Endothelial cell of umbilical vein (primary cell): ENCODE data around the gene MIER2. TPM values are rescaled to one million over a fixed set of nuclear protein-coding genes. Genes with fewer than 3 reads are reported as not detected.

Source experiments
- BruUV-seq: library from RNA; stranded (reverse); fragments of 400-500 nt; replicated peaks from 2 replicates; lab custom pipeline; 2021; lab: Mats Ljungman, UMichigan
- CTCF ChIA-PET: fragments of 300-600, 350-600 bp; sonication (Branson Sonifier 250); formaldehyde crosslinking; loops from one replicate; lab custom pipeline; 2021; ENCODE audit warnings: antibody characterized with exemption, inconsistent platforms; lab: Charles Lee
- POLR2A ChIA-PET: fragments of 300-600, 350-600 bp; sonication (Branson Sonifier 250); formaldehyde crosslinking; loops from one replicate; lab custom pipeline; 2021; ENCODE audit warnings: antibody characterized with exemption, inconsistent platforms; lab: Charles Lee
- DNase-seq: peaks from one replicate; pipeline ENCODE4 v3.0.0-alpha.2; 2011; ENCODE audit warnings: low read depth, low spot score
- FAIRE-seq: peaks from 2 replicates; lab custom pipeline; 2011; peaks lifted over from hg19 to GRCh38; lab: Jason Lieb, UNC
- H2AFZ ChIP-seq: 2 replicates; pipeline ENCODE4 v1.6.0; 2012; ENCODE audit warnings: low read depth, low read length, control low read depth, inconsistent platforms
- H3K27ac ChIP-seq: 2 replicates; pipeline ENCODE4 v1.5.1; 2011; ENCODE audit warnings: low read depth, mild to moderate bottlenecking, control low read depth, low read length, moderate library complexity; ENCODE audit not compliant: insufficient read depth
- H3K27me3 ChIP-seq, 2 experiments: 2 replicates each; pipeline versions ENCODE4 v1.6.0 to v1.6.1; 2011; ENCODE audit warnings: low read length in 2 of 2, mixed read lengths in 1 of 2; ENCODE audit not compliant: control insufficient read depth in 2 of 2, insufficient read depth in 2 of 2
- H3K36me3 ChIP-seq, 2 experiments: 2 replicates in 1 of 2; 3 replicates in 1 of 2; pipeline ENCODE4 v1.5.1; 2011; ENCODE audit warnings: low read length in 2 of 2, mild to moderate bottlenecking in 1 of 2, moderate library complexity in 1 of 2; ENCODE audit not compliant: control insufficient read depth in 2 of 2, insufficient read depth in 2 of 2; ENCODE audit errors: extremely low read depth in 1 of 2
- H3K4me1 ChIP-seq: 3 replicates; pipeline ENCODE4 v1.5.1; 2011; ENCODE audit warnings: mild to moderate bottlenecking, low read length; ENCODE audit not compliant: control insufficient read depth, insufficient read depth; ENCODE audit errors: extremely low read depth
- H3K4me2 ChIP-seq: 2 replicates; pipeline ENCODE4 v1.6.1; 2011; ENCODE audit warnings: low read length, control low read depth, mixed read lengths; ENCODE audit not compliant: insufficient read depth
- H3K4me3 ChIP-seq, 3 experiments: fragments of 200-600 bp in 1 of 3; sonication (generic), shearing (Covaris generic) in 1 of 3; replicated peaks in 1 of 3; 2 replicates each; pipeline ENCODE4 v1.5.1; 2011 to 2016; ENCODE audit warnings: control low read depth in 3 of 3, low read length in 3 of 3, mild to moderate bottlenecking in 2 of 3, inconsistent platforms in 1 of 3, low read depth in 1 of 3, moderate library complexity in 1 of 3; ENCODE audit not compliant: insufficient read depth in 1 of 3
- H3K79me2 ChIP-seq: 2 replicates; pipeline ENCODE4 v1.6.0; 2012; ENCODE audit warnings: low read length, inconsistent platforms; ENCODE audit not compliant: control insufficient read depth, insufficient read depth
- H3K9ac ChIP-seq: replicated peaks from 2 replicates; pipeline ENCODE3; 2011; ENCODE audit warnings: low read length, control low read depth; ENCODE audit not compliant: insufficient read depth; ENCODE audit errors: extremely low read depth
- H3K9me1 ChIP-seq: replicated peaks from 3 replicates; pipeline ENCODE4 v1.6.0; 2011; ENCODE audit warnings: mild to moderate bottlenecking, low read length; ENCODE audit not compliant: control insufficient read depth, insufficient read depth; ENCODE audit errors: extremely low read depth
- H3K9me3 ChIP-seq: replicated peaks from 2 replicates; pipeline ENCODE4 v1.5.1; 2012; ENCODE audit warnings: low read length, inconsistent platforms; ENCODE audit not compliant: control insufficient read depth, insufficient read depth
- H4K20me1 ChIP-seq: replicated peaks from 2 replicates; pipeline ENCODE3; 2011; ENCODE audit warnings: mild to moderate bottlenecking, low read length; ENCODE audit not compliant: control insufficient read depth, insufficient read depth; ENCODE audit errors: extremely low read depth
- EZH2 ChIP-seq: IDR thresholded peaks from 2 replicates; pipeline ENCODE4 v1.6.1; 2012; ENCODE audit warnings: borderline replicate concordance, low read depth, mild to moderate bottlenecking, moderate library complexity, low read length, inconsistent platforms; ENCODE audit not compliant: severe bottlenecking
- FOS ChIP-seq: IDR thresholded peaks from 2 replicates; pipeline ENCODE4 v1.6.1; 2011; ENCODE audit warnings: mild to moderate bottlenecking, low read length, moderate library complexity, borderline replicate concordance; ENCODE audit not compliant: insufficient read depth
- GATA2 ChIP-seq: IDR thresholded peaks from 2 replicates; pipeline ENCODE4 v1.7.0; 2011; ENCODE audit warnings: low read depth, mild to moderate bottlenecking, moderate library complexity, mixed read lengths, low read length; ENCODE audit not compliant: insufficient read length, insufficient read depth
- JUN ChIP-seq: IDR thresholded peaks from 2 replicates; pipeline ENCODE4 v1.6.1; 2011; ENCODE audit warnings: borderline replicate concordance, low read depth; ENCODE audit not compliant: insufficient read length, insufficient read depth
- MYC ChIP-seq: IDR thresholded peaks from one replicate; pipeline ENCODE4 v1.6.1; 2011; ENCODE audit warnings: mild to moderate bottlenecking, low read depth, low read length
- POLR2A ChIP-seq: IDR thresholded peaks from 2 replicates; pipeline ENCODE4 v1.6.1; 2012; ENCODE audit warnings: low read depth, mild to moderate bottlenecking, control low read depth, low read length
- POLR2AphosphoS5 ChIP-seq: IDR thresholded peaks from 2 replicates; pipeline ENCODE4 v1.6.1; 2012; ENCODE audit warnings: low read depth, mild to moderate bottlenecking, control low read depth, low read length, moderate library complexity; ENCODE audit not compliant: insufficient read depth
- dilution Hi-C: fragments of 300-500 bp; cut with MboI; formaldehyde crosslinking; loops from one replicate; pipeline ENCODE4 v1.15.0; 2019; ENCODE audit warnings: low sequenced_read_pairs; ENCODE audit not compliant: extremely low pct_ligation_motif_present
- intact Hi-C: fragments of 100-400 bp; cut with micrococcal nuclease; formaldehyde crosslinking; loops from one replicate; pipeline ENCODE4 v1.10.0; 2022
- polyA plus RNA-seq, 4 experiments: library from polyadenylated mRNA; depleted of rRNA in 3 of 4; stranded (reverse) in 3 of 4; unstranded in 1 of 4; fragments of >200 nt; gene quantifications; 2 replicates each; pipeline versions ENCODE4 v1.2.1 to v1.2.3, GENCODE V29; 2011 to 2012; ENCODE audit warnings: missing spikeins in 1 of 4
- total RNA-seq: library from RNA; stranded (reverse); gene quantifications from 2 replicates; pipeline ENCODE4 v1.2.3, GENCODE V29; 2021
- TF ChIP-seq, protein P1 (sequence below), 2 donors: IDR thresholded peaks; 1 replicate in 1 of 2; 2 replicates in 1 of 2; pipeline ENCODE4 v1.5.1; 2011; ENCODE audit warnings: low read length in 2 of 2, mild to moderate bottlenecking in 2 of 2, moderate library complexity in 2 of 2, control low read depth in 1 of 2, inconsistent platforms in 1 of 2, low read depth in 1 of 2; ENCODE audit not compliant: insufficient read depth in 1 of 2; ENCODE audit errors: extremely low read depth in 1 of 2
- TF ChIP-seq, protein P2 (sequence below): IDR thresholded peaks from 2 replicates; pipeline ENCODE4 v1.6.1; 2011; ENCODE audit not compliant: insufficient read depth, insufficient read length

The MIER2 gene
- total and polyA plus RNA-seq, 2 donors (not counting 3 experiments of a cell fraction or from before 2014, with no cell fraction given) = 20.3 to 44.9 TPM

DNA sequence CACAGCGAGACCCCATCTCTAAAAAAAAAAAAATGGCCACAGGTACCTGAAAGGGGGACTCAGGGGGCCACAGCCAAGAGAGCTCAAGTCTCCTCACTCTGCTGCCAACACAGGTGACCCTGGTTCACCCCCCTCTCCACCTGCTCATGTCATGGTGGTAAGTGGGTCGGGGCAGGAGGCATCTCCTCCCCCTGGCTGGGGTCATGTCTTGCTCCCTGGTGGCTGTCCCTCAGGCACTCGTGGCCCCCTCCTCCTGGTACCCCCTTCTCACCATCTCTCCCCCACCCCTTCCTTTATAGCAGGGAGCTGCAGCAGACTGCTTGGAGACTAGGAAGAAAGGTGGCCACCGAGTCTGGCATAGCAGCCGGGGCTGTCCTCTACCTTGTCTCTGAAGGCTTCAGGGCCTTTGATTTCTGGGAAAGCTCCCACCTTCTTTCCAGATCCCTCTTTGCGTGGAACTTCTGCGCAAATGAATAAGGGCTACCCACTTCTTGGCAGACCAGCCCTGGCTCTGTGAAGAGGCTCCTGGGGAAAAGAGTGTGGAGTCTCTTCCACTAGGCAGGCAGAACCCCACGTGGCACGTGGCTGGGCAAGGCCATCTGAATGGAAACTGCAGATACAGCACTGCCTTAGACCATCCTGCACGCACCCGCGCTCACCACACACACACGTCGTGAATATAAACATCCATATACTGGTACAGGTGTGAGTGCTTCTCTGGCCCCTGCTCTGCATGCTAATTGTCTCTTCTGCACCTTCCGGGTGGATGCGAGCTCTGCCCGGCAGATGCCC, 20.1 kb upstream of the MIER2 start:
- dilution Hi-C loops (no loop called here), intact Hi-C loops (no loop called here)
- H3K4me3 ChIP-seq = no peak overlapping the region
- FAIRE-seq = no peak
- TF ChIP-seq GATA2 = no peak
- TF ChIP-seq JUN = no peak
- TF ChIP-seq, protein P1, sequence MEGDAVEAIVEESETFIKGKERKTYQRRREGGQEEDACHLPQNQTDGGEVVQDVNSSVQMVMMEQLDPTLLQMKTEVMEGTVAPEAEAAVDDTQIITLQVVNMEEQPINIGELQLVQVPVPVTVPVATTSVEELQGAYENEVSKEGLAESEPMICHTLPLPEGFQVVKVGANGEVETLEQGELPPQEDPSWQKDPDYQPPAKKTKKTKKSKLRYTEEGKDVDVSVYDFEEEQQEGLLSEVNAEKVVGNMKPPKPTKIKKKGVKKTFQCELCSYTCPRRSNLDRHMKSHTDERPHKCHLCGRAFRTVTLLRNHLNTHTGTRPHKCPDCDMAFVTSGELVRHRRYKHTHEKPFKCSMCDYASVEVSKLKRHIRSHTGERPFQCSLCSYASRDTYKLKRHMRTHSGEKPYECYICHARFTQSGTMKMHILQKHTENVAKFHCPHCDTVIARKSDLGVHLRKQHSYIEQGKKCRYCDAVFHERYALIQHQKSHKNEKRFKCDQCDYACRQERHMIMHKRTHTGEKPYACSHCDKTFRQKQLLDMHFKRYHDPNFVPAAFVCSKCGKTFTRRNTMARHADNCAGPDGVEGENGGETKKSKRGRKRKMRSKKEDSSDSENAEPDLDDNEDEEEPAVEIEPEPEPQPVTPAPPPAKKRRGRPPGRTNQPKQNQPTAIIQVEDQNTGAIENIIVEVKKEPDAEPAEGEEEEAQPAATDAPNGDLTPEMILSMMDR (IDR thresholded peaks at IDR 0.05; ENCODE audit: extremely low read depth in 1 of 2, insufficient read depth in 1 of 2, low read depth in 1 of 2, low read length in 2 of 2) = no peak
- no peak for TF ChIP-seq POLR2AphosphoS5
- TF ChIP-seq POLR2A = no peak
- TF ChIP-seq EZH2 = no peak
- TF ChIP-seq, protein P2, sequence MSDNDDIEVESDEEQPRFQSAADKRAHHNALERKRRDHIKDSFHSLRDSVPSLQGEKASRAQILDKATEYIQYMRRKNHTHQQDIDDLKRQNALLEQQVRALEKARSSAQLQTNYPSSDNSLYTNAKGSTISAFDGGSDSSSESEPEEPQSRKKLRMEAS = no peak
- no peak for TF ChIP-seq MYC
- no peak for TF ChIP-seq FOS
- no TSS peak for BruUV-seq
- H3K4me1 ChIP-seq = no peaks in the 10 kb centered on the region
- POLR2A ChIA-PET = interaction anchor here (0.7 kb wide), 1 partner anchor 48 kb away, joined by 7 read pairs; no protein-coding TSS in a partner anchor
- no peak overlapping the region for H3K9ac ChIP-seq
- H3K9me1 ChIP-seq = no peaks in the 10 kb centered on the region
- CTCF ChIA-PET = interaction anchor here (0.9 kb wide), 1 partner anchor 9 kb away, joined by 4 read pairs; no protein-coding TSS in a partner anchor
- no peaks in the 10 kb centered on the region for H3K9me3 ChIP-seq
- no peaks in the 10 kb centered on the region for H3K36me3 ChIP-seq
- H3K79me2 ChIP-seq = no peaks in the 10 kb centered on the region
- H3K27me3 ChIP-seq = peaks cover 0 to 4% of the 10 kb centered on the region in 2 experiments
- H3K27ac ChIP-seq = no peak overlapping the region
- no peak overlapping the region for H3K4me2 ChIP-seq
- DNase-seq = no peak
- no peak overlapping the region for H2AFZ ChIP-seq
- H4K20me1 ChIP-seq = no peaks in the 10 kb centered on the region
